SW480 (cell line): ENCODE measurements around the gene CDC7.
"Not testable (repeated sequence)": the region's sequence is repeated elsewhere in the genome, so short reads cannot be mapped to it uniquely, and the experiment has no call there.

ENCODE experiments used
- DNase-seq: peaks from one replicate; pipeline ENCODE4 v3.0.0-alpha.2; 2016; ENCODE audit warnings: low spot score

Gene CDC7

DNA sequence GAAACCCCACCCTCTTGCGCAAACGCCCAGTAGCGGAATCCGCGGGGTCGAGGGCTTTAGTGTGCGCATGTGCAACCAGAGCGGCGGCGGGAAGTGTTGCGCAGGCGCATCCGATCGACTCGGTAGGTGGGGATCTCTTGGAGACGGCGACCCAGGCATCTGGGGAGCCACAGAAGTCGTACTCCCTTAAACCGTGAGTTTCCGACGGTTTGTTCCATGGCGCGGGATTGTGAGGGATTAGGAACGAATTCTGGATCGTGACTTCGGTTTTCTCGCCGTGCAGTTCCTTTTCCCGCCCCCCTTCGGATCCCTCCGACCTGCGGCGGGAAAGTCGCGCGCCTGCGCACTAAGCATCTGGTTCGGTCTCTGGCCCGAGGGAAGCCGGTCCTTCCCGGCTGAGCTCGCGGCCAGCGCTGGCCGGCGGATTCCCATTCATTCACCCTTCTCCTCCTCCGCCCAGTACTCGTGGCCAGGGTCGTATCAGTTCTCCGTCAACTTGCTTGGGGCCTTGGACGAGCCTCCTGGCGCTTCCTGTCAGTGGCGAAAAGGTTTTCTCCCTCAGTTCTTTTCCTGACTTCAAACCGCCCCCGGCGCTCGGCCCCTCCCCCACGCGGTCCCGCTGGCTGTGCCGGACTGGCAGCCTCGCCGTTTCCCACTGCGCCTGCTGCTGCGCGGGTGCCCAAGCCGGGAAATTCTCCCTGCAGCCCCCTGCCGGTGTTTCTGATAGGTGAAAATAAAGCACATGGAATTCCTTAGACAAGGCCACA is at the start of gene CDC7:
CDC7 (plus strand) TSS at position 96 of the 767 bp plus-strand sequence. CDS start 866 bp downstream, outside the sequence.
- DNase-seq: peak; percentile 87

DNA sequence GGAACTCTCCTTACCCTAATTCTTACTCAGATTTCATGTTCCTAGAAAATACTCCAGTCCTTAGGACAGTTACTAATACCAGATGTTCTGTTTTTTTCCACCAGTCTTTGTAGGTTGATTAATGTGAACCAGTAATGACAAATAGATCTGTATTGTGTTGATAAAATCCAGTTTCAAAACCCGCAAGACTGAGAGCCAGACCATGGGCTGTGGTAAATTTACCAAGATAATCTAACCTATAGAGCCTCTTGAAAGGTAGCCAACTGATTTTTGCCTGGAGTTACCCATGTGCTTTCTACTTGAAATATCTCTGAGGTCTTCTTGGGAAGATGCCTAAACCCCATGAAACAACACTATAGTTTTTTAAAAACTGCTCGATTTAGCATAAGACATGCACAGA is 46.5 kb upstream of the CDC7 start:
- DNase-seq: no peak

DNA sequence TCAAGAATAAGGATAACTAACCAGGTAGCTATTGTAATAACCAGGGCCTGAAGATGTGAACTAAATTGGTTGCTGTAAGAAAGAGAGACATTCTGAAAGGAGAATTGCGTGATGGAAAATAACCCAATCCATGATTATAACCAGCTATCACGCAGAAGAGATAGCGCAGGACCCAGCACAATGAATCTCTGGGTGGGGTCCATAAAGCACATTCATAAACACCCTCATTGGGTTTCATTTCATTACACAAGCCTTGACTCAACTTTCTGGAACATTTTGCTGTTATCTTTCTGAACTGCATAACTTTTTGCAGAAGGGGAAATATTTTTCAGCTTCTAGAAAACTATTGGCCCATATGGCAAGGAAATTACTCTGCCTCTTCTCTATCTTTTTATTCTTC is 45.3 kb upstream of the CDC7 start:
- no peak for DNase-seq

DNA sequence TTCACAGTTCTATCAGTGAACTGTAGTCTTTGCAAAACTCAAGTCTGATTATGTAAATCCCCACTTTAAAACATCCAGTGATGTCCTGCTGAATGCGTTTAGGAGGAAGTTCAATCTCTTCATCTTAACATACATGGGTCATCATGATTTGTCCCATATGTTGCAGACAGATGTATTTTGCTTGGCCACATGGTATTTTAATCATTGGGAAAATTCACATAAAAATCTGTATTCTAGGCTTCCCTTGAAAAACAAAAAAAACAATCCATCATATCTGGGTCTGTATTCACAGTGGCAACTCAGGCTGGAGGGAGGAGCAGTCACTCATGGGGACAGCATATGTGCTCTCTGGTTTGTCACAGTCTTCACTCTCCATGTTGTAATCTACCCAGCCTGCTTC is 44.8 kb upstream of the CDC7 start:
- DNase-seq: no peak

DNA sequence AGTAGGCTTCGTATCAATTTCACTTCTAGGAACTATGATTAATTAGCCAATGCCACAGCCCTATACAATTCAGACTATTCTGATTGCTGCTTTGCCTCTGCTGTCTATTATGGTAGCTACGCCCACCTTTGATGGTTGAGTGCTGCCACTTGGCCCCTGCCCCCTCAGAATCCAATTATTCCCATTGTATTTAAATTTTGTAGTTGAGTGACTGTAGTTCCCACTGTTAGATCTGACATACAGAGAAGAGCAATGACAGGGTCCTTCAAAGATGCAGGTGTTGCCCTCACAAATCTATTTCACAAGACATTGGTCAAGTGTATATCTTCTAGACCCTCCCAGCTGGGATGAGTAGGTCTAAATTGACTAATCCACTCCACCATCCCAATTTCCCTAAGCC is 35.3 kb upstream of the CDC7 start:
- not testable (repeated sequence) for DNase-seq

DNA sequence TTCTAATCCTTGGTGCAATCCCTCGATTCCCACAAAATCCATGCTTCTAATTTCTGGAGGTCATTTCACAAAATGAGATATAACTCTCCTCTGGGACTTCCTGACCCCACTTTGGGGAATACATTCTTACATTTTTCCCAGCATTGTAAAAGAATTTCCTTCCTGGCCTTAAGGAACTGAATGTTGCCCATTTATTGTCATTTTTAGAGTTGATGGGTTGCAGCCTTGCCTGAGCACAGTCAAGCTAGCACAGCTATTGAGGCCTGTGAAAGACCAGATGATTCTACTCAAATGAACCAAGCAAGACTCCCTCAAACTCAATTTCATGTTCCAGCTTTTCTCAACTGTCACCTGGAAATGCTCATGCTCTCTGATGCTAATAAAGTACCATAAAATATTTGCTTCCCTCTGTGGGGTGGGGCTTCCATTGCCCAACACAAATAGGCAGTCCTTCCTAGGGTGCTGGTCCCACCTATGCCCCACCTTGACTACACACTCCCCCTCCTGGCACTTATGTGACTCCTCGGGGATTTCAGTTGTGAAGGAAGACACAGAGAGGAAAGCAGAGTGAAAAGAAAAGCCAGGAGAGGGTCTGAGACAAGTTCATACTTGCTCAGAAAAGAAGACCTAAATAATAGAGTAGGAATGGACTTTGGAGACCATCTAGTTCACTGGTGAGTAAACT is 24.0 kb upstream of the CDC7 start:
- DNase-seq: no peak

DNA sequence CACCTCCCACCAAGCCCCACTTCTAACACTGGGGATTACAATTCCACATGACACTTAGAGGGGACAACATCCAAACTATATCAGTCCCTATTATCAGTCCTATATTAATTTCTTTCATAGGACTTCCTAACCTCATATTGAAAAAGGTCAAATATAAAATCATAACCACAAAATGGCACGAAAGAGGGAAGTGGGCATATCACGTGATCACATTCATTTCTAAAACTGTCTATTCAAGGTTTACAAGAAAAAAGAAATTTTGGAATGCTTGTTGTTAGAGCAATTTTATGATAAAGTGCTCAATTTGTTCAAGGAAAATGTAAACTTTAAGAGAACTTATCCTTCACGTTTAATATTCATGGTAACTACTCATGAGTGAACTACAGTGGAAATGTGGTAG is 13.2 kb upstream of the CDC7 start:
- no peak for DNase-seq

DNA sequence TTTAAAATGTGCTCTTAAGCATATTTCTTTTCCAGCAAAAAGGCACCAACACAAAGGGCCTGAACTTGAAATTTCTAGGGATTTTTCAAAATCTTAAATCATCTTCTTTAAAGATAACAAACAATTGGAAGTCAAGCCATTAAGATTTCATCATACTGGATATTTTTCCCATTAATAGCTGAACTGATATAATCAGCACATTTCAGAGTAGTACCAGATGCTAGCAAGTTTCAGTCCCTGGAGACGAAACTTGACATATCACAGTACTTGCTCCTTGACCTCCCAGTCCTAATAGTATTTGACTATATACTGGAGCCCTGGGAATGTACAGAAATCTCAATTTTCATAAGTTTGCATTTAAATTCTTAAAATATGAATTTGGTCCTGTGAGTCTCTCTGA is 10.2 kb upstream of the CDC7 start:
- no peak for DNase-seq

DNA sequence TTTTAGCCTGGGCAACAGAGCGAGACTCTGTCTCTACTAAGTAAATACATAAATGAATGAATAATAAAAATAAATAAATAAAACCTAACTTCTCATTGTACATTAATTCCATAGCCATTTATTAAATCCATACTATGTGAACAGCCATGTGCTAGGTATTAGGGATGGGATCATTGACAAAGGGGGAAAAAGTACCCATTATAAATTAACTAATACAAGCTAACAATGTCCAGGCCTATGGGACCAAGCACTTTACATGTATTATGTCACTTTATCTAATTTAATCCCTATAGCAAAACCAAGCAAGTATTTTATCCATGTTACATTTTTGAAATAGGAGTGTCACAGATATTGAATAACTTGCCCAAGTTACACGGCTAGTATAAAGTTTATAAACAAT is 2.6 kb upstream of the CDC7 start:
- DNase-seq: no peak

DNA sequence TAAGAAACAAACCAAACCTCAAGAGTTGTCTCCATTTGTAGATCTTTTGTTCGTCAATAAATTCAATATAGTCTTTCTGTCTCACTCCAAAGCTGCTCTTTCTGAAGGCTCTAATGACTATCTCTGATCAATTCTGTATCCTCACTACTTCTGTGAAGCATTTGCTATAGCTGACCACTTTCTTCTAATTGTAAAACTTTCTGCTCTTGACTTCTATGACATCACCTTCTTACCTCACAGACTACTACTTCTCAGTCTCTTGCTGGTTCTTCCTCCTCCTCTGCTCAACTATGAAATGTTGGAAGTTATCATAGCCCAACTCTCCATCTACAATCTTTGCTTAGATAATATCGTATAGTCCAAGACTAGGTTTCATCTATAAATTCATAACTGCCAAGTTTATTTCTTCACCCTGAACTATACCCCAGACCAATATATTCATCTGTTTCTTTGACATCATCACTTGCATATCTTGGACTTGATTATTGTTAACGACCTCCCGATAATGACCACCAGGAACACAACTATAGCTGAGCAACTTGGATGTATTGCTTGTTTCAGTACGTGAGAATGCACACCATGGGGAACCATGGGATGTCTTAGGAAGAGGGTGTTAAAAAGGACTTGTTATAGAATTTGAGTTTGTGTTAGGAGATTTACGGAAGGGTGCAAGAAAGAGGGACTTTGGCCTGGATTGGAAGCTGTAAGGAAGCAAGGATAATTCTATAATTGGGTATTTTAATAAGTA is 2.0 kb upstream of the CDC7 start:
- no peak for DNase-seq

DNA sequence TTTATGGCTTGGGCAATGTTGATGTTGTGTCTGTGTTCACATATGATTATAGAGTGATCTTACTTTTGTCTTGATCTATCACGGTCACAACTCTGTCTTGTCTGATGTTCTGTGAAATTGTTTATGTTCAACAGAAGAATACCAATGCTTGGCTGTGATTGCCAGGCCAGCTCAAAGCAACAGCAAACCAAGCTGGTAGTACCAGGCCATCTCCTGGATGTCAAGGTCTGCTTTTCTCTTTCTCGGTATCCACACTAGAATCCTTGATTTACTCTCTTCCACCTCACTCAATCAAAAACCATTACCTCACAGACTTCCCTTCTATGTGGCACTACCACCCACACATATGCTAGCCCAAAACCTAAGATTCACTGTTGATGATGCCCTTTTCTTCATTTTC is 1.3 kb upstream of the CDC7 start:
- DNase-seq: no peak

DNA sequence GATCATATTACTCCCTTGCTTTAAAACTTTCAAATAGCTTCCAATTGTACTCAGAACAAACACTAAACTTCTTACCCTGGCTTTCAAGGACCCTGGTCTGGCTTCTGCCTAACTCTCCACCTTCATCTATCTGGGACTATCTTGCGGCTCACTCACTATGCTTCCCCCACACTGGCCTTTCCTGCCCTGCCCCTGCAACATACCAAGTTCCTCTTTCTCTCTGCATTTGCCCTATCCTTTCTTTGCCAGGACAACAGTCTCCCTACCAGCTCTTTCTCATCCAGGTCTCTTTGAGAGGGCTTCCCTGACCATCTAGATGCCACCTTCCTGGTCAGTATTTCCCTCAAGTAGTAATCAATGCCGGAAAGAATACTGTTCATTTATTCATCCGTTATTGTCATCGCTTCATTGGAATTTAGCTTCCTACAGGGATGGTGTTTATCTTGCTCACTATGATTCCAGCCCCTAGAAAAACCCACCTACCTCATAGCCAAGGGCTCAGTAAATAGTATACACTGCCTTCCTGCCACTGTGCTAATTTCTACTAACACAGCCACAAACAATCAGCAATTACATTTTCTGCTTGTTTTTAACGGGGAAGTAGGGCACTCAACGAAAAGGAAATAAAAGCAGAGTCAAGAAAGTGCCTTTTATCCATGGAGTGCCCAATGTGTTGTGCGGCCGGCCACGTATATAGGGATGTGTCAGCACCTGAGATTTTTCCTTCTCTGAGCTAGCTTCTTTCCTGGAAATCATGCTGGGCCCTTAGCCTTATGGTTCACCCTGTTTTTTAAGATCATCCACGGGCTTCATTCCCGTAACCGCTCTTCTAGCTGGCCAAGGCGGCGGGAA is 521 bp upstream of the CDC7 start:
- no peak for DNase-seq

DNA sequence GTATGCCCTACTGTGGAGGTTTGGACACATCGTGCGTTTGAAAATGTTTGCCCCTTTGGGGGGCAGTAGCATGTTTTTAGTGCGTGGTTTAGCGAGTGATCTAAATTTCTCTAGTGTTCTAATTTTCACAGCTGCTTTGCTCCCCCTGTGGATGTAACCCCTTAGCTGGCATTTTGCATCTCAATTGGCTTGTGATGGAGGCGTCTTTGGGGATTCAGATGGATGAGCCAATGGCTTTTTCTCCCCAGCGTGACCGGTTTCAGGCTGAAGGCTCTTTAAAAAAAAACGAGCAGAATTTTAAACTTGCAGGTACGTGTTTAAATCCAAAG is 836 bp downstream of the CDC7 start:
- DNase-seq: peak; percentile 60

DNA sequence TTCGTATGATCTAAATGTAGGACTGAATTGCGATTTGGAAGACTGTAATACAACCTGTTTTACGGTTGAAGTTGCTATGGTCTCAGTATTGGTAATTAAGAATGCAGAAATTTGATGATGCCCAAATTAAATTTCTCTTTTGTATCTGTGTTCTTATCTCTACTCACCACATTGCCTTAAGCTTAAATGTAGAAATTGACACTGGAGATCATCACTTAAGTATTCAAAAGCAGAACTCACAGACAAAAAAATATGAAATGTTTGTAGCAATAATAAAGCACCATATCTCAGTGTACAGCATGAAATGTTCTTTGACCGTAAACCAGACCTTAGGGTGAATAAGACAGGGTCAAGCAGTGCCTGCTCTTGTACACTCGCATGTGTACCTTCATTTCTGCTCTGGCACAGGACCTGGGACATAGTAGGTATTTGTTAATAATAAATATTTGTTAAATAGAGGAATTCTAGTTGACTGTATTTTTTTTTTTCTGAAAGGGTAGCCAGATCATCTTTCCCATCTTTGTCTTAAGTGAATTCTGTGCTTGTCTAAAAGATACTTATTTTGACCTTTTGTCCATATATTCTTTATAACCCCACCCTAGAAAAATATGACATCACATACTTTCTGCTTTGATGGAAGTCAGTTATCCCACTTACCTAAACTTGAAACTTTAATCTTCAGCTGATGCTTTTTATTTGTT is 1.5 kb downstream of the CDC7 start:
- DNase-seq: peak; percentile 10

DNA sequence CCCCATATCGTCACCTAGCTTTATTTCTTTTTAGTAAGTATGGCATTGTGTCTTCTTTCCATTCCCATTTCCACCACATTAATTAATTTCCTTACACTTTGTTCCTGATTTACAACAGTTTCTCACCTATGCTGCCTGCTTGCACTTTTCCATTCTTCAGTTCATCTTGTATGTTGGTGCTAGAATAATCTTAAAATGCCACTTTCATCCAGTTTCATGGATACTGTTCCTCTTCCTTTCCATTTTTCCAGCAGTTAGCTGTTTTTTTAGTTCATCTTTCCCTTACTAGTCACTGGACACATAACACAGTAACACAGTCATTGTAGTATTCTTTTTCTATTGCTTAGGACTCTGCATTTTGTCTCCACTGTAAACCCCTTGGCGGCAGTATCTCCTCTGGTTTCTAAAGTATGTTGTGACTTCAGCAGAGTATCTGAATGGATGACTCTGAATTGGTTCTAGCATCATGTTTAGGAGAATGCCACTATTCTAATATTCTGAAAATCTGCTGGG is 2.1 kb downstream of the CDC7 start:
- DNase-seq: peak; percentile 41

DNA sequence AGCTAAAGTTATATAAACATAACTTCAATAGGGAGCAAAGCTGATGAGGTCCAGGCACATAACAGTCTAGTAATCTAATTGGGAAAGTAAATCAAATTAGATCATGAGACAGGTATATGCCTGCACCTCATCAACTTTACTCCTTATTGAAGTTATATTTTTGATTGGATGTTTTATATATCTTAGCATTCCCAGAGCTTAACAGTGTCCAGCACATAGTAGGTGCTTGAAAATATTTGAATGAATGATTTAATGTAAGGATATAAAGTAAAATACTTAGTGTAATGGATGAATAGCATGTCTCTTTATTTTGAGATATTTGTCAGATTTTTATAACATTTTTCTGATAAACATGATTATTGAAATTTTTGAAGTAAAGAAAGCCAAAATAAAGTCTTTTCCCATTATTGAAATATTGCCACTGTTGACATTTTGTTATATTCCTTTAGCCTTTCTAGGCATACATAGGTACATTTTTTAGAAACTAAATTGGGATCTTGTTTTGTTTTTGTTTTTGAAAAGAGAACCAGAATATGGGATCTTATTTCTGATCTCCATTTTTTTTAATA is 2.8 kb downstream of the CDC7 start:
- DNase-seq: no peak

DNA sequence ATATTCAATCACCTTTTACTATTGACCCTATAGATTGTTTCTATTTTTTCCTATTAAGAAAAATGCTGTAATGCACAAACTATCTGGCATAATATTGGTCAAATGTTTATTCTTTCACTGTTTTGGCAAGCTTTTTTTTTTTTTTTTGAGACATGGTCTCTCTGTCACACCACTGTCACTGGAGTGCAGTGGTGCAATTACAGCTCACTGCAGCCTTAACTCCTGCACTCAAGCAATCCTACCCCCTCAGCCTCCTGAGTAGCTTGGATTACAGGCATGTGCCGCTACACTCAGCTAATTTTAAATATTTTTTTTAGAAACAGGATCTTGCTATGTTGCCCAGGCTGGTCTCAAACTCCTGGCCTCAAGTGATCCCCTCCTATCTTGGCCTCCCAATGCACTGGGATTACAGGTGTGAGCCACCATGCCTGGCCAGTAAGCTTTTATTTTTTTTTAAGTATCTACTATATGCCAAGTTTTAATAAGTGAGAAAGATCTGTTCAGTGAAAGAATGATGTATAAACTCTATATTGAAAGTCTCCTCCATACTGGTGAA is 3.4 kb downstream of the CDC7 start:
- no peak for DNase-seq

DNA sequence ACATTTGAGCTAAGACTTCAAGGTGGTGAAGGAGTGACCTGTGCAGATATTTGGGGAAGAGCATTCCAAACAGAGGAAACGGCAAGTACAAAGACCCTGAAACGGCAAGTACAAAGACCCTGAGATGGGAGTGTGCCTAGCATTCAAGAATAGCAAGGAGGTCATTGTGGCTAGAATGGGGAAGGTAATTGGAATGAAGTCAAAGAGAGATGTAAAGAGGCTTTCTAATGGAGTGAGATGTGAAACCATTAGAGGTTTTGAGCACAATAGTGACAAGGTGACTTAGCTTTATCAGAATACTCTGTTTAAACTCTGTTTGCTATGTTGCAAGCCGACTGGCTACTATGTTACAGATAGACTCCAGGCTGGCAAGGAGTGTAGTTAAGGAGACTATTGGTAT is 4.4 kb downstream of the CDC7 start:
- DNase-seq: no peak

DNA sequence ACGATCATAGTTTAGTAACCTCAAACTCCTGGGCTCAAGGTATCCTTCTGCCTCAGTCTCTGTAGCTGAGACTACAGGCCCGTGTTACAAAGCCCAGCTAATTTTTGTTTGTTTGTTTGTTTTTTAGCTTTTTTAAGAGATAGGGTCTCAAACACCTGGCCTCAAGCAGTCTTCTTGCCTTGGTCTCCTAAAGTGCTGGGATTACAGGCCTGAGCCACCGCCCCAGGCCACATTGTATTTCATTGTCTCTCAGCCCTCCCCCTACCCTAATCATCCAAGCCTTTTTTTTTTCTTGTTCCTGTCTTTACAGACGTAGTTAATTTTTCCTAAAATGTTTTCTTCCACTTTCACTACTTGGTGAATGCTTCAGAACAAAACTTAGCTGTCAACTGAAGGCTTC is 5.4 kb downstream of the CDC7 start:
- no peak for DNase-seq

DNA sequence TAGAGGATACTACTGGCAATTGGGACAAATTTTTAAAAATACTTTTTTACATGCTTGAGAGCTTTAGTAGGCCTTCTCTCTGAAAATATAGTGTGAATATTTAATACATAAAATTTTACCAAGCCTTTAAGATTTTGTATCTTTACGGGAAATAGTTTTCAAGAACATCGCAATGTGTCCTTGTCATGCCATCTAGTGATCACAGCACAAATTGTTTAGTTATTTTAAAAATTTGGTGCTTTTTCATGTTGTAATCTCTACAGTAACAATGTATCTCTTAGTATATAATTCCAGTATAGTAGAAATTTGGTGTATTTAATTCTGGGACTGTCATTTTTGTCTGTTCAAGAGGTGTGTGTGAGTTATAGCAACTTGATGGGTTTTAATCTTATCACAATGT is 6.7 kb downstream of the CDC7 start:
- DNase-seq: no peak

DNA sequence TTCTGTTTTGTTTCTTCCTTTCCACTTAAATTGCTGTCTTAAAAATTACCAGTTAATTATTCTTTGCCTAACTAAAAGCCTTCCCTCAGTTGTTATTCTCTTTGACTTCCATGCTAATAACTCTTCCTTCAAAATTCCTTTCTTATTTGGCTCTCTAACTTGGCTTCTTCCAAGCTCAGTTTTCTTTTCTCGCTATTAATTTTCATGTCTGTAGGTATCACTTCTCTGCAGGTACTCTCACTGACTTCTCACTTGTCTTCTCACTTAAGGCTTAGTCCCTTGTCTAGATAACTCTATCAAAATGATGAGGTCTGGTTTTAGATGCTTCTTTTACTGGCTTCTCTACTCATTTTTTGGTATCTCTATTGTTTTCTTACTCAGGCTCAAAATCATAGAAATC is 10.1 kb downstream of the CDC7 start:
- no peak for DNase-seq
